Measurements from ENCODE around the gene MGAT5. TPM values are rescaled to one million over a fixed set of nuclear protein-coding genes. Genes with fewer than 3 reads are reported as not detected.

Gene MGAT5
- total RNA-seq, 1 donor from 2014 or later: 23.7 TPM

DNA sequence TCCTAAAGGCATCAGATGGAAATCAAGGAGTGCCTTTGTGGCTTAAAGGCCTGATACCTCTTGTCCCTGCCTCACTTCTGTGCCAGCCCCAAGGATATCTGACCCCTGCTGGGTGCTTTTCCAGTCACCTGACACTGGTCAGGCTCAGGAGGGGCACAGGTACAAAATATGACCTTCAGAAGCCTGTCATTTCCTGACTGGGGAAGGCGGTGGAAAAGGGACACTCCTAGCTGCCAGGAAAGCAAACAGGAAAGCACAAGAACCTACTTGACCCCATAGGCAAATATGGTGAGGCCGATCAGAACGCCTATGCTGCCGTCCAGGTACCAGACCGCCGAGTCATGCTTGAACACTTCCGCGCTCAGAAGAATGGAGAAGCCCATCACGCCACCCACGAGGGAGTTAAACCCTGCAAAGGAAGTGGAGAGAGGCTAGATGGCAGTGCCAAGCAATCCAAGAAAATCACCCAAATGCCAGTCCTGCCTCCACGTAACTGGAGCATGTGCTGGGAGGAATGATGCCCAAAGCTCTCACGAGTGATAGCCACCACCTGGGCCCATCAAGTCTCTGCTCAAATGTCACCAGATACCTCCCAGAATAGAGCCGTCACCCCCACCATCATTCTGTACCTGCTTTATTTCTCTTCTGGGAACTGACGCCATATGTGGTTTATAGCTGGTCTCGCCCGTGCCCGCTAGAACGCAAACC is 204.0 kb downstream of the MGAT5 start:
- Mint-ChIP-seq H3K4me3 (no peak overlapping the region), H3K27ac (no peak overlapping the region), H3K27me3 (no peaks in the 10 kb centered on the region), H3K4me1 (no peaks in the 10 kb centered on the region), H3K36me3 (ENCODE audit: low read depth) (no peaks in the 10 kb centered on the region), H3K9me3 (no peaks in the 10 kb centered on the region)
- intact Hi-C loops (cut with micrococcal nuclease): loop anchor here (10.0 kb wide), 1 partner anchor 573 kb away; no protein-coding TSS in a partner anchor
- DNase-seq: no peak

DNA sequence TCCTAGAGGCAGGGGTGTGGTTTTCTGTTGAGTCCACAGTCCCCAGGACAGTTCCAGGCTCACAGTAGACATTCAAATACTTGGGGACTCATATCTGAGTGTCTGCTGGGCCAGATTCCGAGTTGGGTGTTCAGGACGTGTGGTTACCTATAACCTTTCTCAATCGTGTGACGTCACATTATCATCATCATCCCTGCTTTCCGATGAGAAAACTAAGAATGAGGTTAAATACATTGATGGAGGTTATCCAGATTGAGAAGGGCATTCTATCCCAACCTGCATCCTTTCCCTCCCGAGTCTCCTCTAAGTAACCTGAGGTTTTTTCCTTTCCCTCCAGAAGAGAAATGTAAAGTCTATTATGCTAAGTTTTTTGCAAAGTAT is 204.6 kb downstream of the MGAT5 start:
- H3K9me3 Mint-ChIP-seq: no peaks in the 10 kb centered on the region
- no peaks in the 10 kb centered on the region for H3K36me3 Mint-ChIP-seq (ENCODE audit: low read depth)
- H3K4me3 Mint-ChIP-seq: no peak overlapping the region
- H3K27me3 Mint-ChIP-seq: no peaks in the 10 kb centered on the region
- intact Hi-C loops (cut with micrococcal nuclease): loop anchor here (10.0 kb wide), 1 partner anchor 574 kb away; no protein-coding TSS in a partner anchor
- no peak overlapping the region for H3K27ac Mint-ChIP-seq
- DNase-seq: no peak
- no peaks in the 10 kb centered on the region for H3K4me1 Mint-ChIP-seq

DNA sequence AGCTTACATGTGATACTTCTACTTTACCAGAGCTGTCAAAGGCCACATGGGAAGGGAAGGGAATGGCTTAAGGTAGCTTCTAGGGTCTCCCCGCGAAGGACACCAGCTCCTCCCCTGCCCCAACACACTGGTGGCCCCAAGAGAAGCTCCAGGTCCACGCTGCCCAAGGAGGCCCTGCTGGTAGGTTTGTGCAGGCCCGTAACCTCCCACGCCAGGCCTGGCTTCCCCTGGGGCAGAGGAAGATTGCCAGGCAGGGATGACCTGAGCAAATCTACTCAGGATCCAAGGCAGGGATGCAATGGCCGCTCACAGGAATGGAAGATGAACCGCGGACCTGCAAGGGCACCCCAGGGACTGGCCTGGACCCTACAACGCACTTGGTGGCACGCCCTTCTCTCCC is 205.1 kb downstream of the MGAT5 start:
- DNase-seq: no peak
- H3K36me3 Mint-ChIP-seq (ENCODE audit: low read depth): no peaks in the 10 kb centered on the region
- no peak overlapping the region for H3K27ac Mint-ChIP-seq
- H3K4me1 Mint-ChIP-seq: no peaks in the 10 kb centered on the region
- no peak overlapping the region for H3K4me3 Mint-ChIP-seq
- H3K27me3 Mint-ChIP-seq: no peaks in the 10 kb centered on the region
- no peaks in the 10 kb centered on the region for H3K9me3 Mint-ChIP-seq
- intact Hi-C loops (cut with micrococcal nuclease): loop anchor here (10.0 kb wide), 1 partner anchor 574 kb away; no protein-coding TSS in a partner anchor

DNA sequence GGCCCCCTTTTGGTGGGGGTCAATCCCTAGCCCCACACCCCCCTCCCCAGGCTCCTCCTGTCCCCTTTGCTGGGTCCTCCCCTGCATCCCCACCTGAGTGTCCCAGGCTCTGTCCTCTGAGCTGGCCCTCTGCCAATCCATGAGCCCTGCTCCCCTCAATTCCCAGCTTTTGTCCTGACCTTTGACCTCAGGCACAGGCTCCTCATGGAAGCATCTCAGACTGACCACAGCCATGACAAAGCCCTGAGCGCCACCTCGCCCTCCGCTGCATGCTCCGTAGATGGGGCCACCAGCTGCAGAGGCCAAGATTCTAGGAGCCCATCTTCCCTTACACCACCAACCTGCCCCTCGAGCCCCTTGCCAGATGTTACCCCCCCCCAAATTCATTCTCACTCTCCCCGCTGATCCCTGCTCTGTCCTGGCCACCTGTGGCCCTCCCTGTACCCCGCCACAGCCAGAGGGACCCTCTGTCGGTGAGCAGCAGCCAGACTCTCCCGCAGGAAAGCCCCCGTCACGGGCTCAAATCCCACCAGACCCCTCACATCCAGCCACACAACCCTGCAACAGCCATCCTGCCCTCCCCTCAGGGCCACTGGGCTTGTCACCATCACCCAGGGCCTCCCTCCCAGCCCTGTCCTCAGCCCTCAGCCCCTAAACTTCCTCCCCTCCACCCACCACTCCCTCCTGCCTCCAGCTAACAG is 206.0 kb downstream of the MGAT5 start:
- Mint-ChIP-seq H3K4me1 (no peaks in the 10 kb centered on the region), H3K9me3 (no peaks in the 10 kb centered on the region), H3K4me3 (no peak overlapping the region), H3K36me3 (ENCODE audit: low read depth) (no peaks in the 10 kb centered on the region), H3K27ac (no peak overlapping the region), H3K27me3 (no peaks in the 10 kb centered on the region)
- no peak for DNase-seq
- intact Hi-C loops (cut with micrococcal nuclease): loop anchor here (10.0 kb wide), 1 partner anchor 575 kb away; no protein-coding TSS in a partner anchor

DNA sequence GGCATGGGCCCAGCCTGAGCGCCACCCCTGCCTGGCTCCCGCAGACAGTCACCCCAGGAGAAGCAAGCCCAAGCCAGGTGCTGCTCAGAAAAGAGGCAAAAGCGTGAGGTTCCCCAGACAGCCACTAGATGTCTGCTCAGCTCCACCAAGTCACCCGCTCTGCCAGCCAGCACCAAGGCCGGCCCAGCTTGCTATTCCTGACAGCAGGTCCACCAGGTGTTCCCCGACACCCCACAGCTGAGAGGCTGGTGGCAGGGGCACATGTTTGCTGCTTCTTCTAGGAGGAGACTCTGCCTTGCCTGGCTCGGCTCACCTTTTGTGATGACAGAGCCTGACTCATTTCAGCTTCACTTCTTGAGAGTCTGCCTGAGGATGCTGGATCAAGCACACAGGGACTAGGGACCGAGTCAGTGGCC is 206.7 kb downstream of the MGAT5 start:
- Mint-ChIP-seq H3K4me1 (no peaks in the 10 kb centered on the region), H3K27ac (no peak overlapping the region), H3K27me3 (no peaks in the 10 kb centered on the region), H3K4me3 (no peak overlapping the region), H3K36me3 (ENCODE audit: low read depth) (no peaks in the 10 kb centered on the region), H3K9me3 (no peaks in the 10 kb centered on the region)
- intact Hi-C loops (cut with micrococcal nuclease): no loop called here
- peak; percentile 70 for DNase-seq

DNA sequence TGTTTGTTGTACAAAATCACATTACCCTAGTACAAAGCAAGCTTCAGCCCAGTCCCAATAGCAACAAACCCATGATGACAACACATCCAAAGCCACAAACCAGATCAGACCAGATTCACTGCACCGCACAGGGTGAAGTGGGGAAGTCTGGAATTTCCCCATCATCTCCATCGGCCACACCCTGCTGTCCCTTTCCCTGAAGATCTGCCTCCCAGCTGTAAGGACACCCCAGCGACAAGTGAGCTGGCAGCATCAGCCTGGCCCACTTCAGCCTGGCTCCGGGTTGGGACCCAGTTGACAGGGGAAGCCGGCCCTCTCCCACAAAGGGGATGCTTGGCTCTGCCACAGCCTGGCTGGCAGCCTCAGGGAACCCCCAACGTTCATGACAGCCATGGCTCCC is 207.6 kb downstream of the MGAT5 start:
- intact Hi-C loops (cut with micrococcal nuclease): no loop called here
- no peak for DNase-seq
- Mint-ChIP-seq H3K36me3 (ENCODE audit: low read depth) (no peaks in the 10 kb centered on the region), H3K9me3 (no peaks in the 10 kb centered on the region), H3K27me3 (no peaks in the 10 kb centered on the region), H3K4me3 (no peak overlapping the region), H3K4me1 (no peaks in the 10 kb centered on the region), H3K27ac (no peak overlapping the region)

DNA sequence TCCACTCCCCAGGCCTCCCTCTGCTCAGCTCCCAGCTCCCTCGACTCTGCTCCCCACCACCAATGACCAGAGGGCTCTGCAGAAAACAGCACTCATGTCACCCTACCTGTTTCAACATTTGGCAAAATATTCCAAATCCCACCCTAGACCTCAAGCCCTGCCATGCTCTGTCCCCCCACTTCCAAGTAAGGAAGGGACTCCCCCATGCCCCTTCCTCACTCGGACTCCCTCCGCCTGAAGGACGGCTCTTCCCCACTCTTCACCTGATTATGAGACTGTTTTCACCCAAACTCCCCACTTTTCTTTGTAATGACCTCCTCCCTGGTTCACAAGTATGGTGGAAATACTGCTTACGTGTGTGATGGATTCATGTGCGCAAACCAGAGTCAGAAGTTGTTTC is 208.4 kb downstream of the MGAT5 start:
- Mint-ChIP-seq H3K4me1 (no peaks in the 10 kb centered on the region), H3K27me3 (no peaks in the 10 kb centered on the region), H3K9me3 (no peaks in the 10 kb centered on the region), H3K4me3 (no peak overlapping the region), H3K36me3 (ENCODE audit: low read depth) (no peaks in the 10 kb centered on the region), H3K27ac (no peak overlapping the region)
- DNase-seq: no peak
- intact Hi-C loops (cut with micrococcal nuclease): no loop called here

DNA sequence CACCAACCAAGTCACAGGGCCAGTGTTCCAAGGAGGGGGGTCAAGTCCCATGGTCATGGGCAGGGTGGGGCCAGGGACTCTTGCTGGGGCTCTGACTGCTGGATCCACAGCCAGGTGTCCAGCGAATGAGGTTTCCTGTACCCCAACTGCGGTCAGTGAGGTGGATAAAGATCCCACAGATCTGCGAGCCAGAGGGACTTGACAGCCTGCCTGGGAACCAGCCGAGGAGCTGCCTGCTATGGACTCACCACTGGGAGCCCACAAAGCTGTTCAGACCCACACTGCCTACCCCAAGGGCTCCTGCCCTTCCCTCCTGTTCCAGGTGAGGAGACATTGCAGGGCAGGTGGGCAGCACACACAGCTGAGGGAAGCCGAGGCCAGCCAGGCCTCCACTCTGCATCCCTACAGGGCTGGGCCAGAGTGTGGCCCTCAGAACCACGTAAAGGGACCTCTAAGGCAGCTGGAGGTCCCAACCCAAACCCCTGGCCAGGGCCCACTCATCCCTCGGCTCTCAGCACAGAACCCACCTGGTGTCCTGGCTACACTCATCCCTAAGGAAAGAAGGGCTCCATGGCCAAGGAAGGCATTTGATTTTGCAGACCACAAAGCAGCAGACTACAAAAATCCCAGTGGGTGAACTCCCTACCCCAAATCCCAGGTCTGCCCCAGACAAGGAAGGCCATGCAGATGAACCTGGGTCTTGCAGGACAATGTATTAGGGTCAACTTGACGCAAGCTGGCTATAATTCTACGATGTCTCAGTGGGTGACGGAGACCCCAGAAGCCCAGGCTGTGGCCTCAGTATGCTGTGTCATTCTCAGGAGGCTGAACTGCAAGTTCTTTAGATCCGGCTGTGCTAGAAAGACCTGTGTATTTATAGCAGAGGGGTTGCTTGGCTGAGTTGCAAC is 209.2 kb downstream of the MGAT5 start:
- no peaks in the 10 kb centered on the region for H3K27me3 Mint-ChIP-seq
- H3K4me3 Mint-ChIP-seq: no peak overlapping the region
- intact Hi-C loops (cut with micrococcal nuclease): no loop called here
- DNase-seq: no peak
- H3K4me1 Mint-ChIP-seq: no peaks in the 10 kb centered on the region
- H3K27ac Mint-ChIP-seq: no peak overlapping the region
- no peaks in the 10 kb centered on the region for H3K9me3 Mint-ChIP-seq
- no peaks in the 10 kb centered on the region for H3K36me3 Mint-ChIP-seq (ENCODE audit: low read depth)

DNA sequence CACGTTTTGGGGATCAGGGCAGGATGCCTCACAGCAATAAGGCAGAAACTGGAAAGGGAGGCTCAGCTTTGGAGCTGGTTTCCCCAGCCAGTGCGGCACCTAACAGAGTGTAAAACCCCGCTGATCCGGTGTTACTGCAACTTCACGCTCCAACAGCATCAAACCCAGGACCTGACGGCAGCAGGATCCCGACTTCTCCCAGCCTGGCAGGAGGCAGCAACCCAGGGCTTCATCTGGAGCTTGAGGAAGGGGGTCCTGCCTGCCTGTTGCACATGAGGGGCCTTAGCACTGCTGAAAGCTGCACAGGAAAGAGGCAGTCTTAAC is 209.8 kb downstream of the MGAT5 start:
- no peak for DNase-seq
- H3K4me3 Mint-ChIP-seq: no peak overlapping the region
- H3K27me3 Mint-ChIP-seq: no peaks in the 10 kb centered on the region

DNA sequence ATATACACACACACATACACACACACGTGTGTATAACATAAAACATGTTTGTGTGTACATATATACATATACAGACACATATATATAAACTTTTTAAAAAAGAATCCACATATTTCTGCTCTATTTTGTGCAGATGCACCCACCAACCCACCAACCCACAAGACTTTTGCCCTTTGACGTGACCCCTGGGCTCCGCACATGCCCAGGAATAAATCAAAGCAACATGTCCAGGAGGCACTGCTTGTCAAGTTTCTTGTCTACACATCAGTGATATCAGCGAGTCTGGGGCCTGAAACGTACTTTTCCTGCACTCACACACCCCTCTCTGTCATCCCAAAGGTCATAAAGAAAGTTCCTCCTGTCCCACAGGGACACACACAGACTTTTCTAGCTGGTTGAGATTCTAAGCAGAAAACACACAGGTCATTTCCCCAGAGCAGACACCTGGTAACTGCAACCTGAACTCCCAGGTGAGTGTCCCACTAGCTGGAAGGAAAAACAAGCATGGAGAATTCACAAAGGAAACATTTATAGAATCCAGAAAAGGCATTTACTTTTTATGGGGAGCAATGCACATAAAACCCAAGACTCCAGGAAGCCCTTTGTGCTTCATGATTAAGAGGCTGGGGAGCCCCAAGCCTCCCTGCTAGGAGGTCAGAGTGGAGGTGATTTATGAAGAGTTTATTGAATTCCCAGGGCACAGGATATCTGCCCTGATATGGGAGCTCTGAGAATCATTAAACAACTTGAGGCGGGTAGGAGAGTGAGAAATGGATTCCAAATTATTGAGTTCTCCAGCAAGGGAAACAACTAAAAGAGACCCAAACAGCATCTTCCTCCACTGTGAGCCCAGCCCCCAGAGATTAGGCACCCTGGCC is 211.6 kb downstream of the MGAT5 start:
- H3K4me3 Mint-ChIP-seq: no peak overlapping the region
- H3K27me3 Mint-ChIP-seq: no peaks in the 10 kb centered on the region
- no peaks in the 10 kb centered on the region for H3K4me1 Mint-ChIP-seq
- no peaks in the 10 kb centered on the region for H3K9me3 Mint-ChIP-seq
- DNase-seq: no peak
- no peak overlapping the region for H3K27ac Mint-ChIP-seq
- no peaks in the 10 kb centered on the region for H3K36me3 Mint-ChIP-seq (ENCODE audit: low read depth)
- intact Hi-C loops (cut with micrococcal nuclease): no loop called here

More for the DNA sequence above, 209.8 kb downstream of the MGAT5 start:
- intact Hi-C loops (cut with micrococcal nuclease): no loop called here
- no peak overlapping the region for H3K27ac Mint-ChIP-seq
- H3K36me3 Mint-ChIP-seq (ENCODE audit: low read depth): no peaks in the 10 kb centered on the region
- no peaks in the 10 kb centered on the region for H3K9me3 Mint-ChIP-seq
- H3K4me1 Mint-ChIP-seq: no peaks in the 10 kb centered on the region

DNA sequence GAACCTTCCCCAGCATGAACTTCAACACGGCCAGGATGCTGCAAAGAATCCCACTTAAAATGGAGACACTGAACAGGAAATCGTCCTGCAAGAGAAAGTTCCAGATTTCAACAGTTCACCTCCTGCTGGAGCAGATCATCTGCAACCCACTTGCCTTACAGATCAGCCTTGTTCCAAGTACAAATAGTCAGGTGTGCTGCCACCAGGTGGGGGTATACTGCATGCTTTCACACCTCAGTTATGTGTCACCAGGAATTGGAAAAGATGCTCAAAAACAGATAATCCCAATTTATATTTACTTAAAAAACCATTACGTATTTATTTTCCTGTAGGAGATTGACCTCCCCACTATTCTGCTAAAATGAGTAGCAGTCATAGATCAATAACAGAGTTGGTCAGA is 212.3 kb downstream of the MGAT5 start:
- intact Hi-C loops (cut with micrococcal nuclease): no loop called here
- no peaks in the 10 kb centered on the region for H3K9me3 Mint-ChIP-seq
- no peak overlapping the region for H3K27ac Mint-ChIP-seq
- H3K36me3 Mint-ChIP-seq (ENCODE audit: low read depth): no peaks in the 10 kb centered on the region
- peak; percentile 75 for DNase-seq
- H3K4me1 Mint-ChIP-seq: no peaks in the 10 kb centered on the region
- H3K27me3 Mint-ChIP-seq: no peaks in the 10 kb centered on the region
- H3K4me3 Mint-ChIP-seq: no peak overlapping the region

DNA sequence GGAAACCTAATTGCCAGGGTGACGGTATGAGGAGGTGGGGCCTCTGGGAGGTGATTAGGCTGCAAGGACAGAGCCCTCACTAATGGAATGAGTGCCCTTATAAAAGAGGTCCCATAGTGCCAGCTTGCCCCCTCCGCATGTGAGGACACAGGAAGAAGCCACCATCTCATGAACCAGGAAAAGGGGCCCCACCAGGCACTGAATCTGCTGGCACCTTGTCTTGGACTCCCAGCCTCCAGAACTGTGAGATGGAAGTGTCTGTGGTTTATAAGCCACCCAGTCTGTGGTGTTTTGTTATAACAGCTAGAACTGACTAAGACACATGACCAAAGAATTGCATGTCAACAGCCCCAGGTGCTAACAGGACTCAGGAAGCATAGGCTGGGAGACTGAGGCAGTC is 214.3 kb downstream of the MGAT5 start:
- intact Hi-C loops (cut with micrococcal nuclease): no loop called here
- Mint-ChIP-seq H3K27ac (no peak overlapping the region), H3K9me3 (peaks cover 4% of the 10 kb centered on the region), H3K4me3 (no peak overlapping the region), H3K4me1 (no peaks in the 10 kb centered on the region), H3K36me3 (ENCODE audit: low read depth) (no peaks in the 10 kb centered on the region), H3K27me3 (no peaks in the 10 kb centered on the region)
- DNase-seq: no peak

DNA sequence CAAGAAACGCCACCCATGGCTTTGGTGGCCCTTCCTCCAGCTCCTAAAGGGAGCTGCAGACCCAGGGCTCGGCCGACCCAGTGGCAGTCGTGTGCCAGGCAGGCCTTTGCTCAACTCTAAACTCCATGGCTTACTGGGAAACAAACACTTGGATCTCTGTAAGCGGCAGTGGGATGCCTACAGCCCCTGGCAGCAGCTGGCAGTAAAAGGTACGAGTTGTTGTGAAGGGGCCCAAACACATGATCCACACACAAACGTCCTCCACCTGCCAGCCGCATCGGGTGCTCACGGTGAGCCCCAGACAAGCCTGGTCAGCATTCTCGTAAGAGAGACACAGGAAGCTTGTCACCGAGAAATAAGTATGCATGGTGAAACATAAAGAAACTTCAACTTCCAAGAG is 214.9 kb downstream of the MGAT5 start:
- no peak overlapping the region for H3K4me3 Mint-ChIP-seq
- DNase-seq: no peak
- no peaks in the 10 kb centered on the region for H3K36me3 Mint-ChIP-seq (ENCODE audit: low read depth)
- H3K9me3 Mint-ChIP-seq: peaks cover 4% of the 10 kb centered on the region
- intact Hi-C loops (cut with micrococcal nuclease): no loop called here
- no peaks in the 10 kb centered on the region for H3K4me1 Mint-ChIP-seq
- H3K27me3 Mint-ChIP-seq: peaks cover 1% of the 10 kb centered on the region
- no peak overlapping the region for H3K27ac Mint-ChIP-seq
